ENCODE measurements around the gene ING1.
"Not testable (repeated sequence)": the region's sequence is repeated elsewhere in the genome, so short reads cannot be mapped to it uniquely, and the experiment has no call there.

Gene ING1

DNA sequence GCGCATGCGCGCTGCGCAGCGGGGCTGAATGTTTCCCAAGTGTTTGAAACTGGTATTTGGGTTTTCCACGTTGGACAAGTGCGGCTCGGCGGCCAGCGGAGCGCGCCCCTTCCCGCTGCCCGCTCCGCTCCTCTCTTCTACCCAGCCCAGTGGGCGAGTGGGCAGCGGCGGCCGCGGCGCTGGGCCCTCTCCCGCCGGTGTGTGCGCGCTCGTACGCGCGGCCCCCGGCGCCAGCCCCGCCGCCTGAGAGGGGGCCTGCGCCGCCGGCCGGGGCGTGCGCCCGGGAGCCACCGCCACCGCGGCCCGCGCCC is at the start of gene ING1:
TSS of gene ING1 (plus strand) at position 59 of the 311 bp plus-strand sequence. CDS start 450 bp downstream, outside the sequence.
- in situ Hi-C loops (cut with MboI; ENCODE audit: low sequenced_read_pairs) = no loop called here

DNA sequence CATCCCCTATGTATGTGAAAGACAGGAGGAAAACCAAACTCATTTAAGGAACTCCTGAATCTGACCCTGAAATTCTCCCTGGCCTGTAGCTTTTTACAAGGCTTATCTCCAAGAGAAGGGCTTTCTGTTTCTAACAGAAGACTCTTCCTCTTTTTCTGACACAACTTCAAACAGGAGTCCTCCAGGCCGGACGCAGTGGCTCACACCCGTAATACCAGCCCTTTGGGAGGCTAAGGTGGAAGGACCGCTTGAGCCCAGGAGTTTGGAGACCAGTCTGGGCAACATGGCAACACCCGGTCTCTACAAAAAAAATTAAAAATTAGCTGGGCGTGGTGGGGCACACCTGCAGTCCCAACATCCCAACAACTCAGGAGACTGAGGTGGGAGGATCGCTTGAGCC is 49.5 kb upstream of the ING1 start:
- in situ Hi-C loops (cut with MboI; ENCODE audit: low sequenced_read_pairs) = no loop called here

DNA sequence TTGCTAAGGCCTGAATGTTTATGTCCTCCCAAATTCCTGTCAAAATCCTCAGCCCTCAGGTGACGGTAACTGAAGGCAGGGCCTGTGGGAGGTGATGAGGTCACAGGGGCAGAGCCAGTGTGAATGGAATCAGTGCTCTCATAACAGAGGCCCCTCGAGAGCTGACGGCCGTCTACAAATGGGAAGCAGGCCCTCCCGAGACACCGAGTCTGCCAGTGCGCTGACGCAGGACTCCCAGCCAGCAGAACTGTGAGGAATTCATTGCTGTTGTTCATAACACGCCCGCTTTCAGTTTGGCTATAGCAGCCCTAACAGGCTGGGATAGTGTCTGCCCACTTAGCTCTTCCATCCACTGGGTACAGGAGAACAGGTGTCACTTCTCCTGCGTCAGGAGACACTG is 48.8 kb upstream of the ING1 start:
- in situ Hi-C loops (cut with MboI; ENCODE audit: low sequenced_read_pairs) = no loop called here

GRCh38 chr13:110665491-110666254 is 47.8 kb upstream of the ING1 start:
- in situ Hi-C loops (cut with MboI; ENCODE audit: low sequenced_read_pairs) = no loop called here

DNA sequence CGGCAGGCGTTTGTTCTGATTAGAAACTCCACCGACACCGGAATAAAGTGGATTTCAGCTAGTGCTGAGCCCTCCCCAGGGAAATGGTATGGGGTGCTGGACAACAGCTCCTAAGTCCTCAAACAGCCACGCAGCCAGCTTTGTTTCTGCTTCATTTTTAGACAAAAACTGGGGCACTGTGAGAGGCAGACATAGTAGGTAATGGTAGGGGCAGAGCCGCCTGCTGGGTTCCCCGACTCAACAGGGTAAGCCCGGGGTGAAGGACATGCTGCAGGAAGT is 47.3 kb upstream of the ING1 start:
- in situ Hi-C loops (cut with MboI; ENCODE audit: low sequenced_read_pairs) = no loop called here

GRCh38 chr13:110669036-110669435 is 44.5 kb upstream of the ING1 start:
- in situ Hi-C loops (cut with MboI; ENCODE audit: low sequenced_read_pairs) = no loop called here

GRCh38 chr13:110669814-110670213 is 43.7 kb upstream of the ING1 start:
- in situ Hi-C loops (cut with MboI; ENCODE audit: low sequenced_read_pairs) = not testable (repeated sequence)

DNA sequence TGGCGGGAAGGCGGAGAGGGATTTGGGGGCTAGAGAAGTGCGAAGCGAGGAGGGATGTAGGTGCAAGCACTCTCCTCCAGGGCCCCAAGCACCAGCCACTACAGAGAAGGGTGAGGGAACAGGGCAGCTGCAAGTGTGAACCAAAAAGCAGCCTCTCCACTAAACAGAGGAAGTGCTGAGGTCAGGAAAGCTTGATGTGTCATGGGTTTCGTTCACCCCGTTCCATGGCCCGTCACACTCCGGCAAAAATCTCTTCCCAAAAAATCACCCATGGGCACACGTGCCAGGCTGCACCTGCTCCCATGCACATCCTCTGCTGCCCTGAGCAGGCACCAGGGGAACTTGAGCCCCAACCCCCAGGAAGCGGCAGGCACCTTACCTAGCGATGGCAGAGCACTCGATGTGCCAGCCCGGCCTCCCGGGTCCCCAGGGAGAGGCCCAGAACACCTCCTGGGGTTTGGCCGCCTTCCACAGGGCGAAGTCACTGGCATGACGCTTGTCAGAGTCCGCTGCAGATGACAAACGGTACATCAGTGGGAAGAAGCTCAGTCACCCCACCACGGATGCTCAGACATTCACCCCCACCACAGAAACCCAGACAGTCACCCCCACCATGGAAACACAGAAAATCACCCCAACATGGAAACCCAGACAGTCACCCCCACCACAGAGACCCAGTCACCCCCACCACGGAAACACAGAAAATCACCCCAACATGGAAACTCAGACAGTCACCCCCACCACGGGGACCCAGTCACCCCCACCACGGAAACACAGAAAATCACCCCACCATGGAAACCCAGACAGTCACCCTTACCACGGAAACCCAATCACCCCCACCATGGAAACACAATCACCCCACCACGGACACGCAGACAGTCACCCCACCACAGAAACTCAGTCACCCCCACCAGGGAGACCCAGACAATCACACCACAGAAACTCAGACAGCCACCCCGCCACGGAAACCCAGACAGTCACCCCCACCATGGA is 36.6 kb upstream of the ING1 start:
- in situ Hi-C loops (cut with MboI; ENCODE audit: low sequenced_read_pairs) = no loop called here

DNA sequence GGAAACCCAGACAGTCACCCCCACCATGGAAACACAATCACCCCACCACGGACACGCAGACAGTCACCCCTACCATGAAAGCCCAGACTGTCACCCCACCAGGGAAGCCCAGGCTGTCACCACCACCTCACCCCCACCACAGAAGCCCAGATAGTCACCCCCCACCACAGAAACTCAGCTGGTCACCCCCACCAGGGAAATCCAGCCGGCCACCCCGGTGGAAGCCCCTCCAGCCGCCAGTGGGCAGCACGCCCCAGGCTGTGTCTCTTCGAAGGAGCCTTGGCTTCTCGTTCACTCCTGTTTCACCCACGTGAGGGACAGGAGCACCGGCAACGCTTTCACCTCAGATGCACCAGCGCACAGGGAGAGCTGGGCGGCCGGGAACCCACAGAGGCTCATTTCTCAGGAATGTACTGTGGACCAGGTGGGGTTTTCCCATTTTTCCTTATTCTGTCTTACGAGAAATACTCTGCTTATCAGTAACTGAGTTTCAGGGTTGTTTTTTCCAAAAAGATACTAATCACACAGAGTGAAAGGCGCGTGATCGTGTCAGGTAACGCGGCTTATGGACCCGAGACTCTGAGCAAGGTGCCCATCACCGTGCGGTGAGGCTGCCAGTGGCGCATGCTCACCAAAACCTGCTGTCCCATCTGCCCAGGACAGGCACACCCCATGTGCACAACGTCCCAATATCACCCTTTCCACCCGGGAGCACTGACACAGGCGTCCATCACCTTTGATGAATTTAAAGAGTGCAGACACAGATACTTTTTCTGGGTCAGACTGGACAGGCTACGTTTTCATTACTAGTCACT is 35.6 kb upstream of the ING1 start:
- in situ Hi-C loops (cut with MboI; ENCODE audit: low sequenced_read_pairs) = no loop called here

GRCh38 chr13:110680852-110681251 is 32.6 kb upstream of the ING1 start:
- in situ Hi-C loops (cut with MboI; ENCODE audit: low sequenced_read_pairs) = no loop called here

DNA sequence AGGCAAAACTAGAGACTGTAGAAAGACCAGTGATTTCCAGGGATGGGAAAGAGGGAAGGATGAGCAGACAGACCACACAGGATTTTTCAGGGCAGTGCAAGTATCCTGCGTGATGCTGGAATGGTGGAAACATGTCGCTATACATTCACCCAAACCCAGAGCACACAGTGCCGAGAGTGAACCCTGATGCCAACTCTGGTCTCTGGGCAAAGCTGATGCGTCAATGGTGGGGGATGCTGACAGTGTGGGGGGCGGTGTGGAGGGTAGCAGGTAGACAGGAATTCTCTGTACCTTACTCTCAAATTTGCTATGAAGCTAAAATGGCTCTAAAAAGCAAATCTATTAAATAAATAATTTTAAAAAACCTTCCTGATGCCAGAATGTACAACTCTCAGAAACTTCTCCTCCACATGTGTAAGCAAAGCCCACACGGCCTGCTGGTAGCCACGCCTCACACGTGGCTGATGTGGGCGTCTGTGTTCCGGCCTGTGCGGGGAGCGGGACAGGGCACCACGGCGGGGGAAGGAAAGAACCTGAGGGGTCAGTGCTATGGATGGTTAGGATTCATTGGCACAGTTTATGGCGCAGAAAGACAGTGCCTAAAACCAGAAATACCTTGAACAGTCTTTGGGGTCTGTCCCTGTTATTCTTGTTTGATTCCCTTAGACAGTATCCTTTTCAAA is 31.5 kb upstream of the ING1 start:
- in situ Hi-C loops (cut with MboI; ENCODE audit: low sequenced_read_pairs) = no loop called here

DNA sequence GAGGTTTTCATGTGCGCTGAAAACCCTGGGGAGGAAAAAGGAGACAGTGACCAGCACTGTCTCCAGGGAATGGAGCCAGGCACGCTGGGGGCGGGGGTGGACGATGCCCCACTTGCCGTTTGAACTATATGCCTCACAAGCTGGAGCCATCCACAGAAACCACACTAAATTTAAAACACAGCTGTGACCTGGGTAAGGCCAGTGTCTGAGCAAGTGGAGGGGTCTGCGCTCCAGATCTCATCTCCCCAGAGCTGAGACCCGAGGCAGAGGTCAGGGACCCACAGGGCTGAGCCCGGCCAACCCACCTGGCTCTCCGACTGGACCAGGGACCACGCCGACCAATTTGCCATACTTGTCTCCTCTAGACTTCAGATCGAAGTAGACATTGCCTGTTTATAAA is 30.8 kb upstream of the ING1 start:
- in situ Hi-C loops (cut with MboI; ENCODE audit: low sequenced_read_pairs) = no loop called here

GRCh38 chr13:110683203-110683883 is 30.2 kb upstream of the ING1 start:
- in situ Hi-C loops (cut with MboI; ENCODE audit: low sequenced_read_pairs) = no loop called here

DNA sequence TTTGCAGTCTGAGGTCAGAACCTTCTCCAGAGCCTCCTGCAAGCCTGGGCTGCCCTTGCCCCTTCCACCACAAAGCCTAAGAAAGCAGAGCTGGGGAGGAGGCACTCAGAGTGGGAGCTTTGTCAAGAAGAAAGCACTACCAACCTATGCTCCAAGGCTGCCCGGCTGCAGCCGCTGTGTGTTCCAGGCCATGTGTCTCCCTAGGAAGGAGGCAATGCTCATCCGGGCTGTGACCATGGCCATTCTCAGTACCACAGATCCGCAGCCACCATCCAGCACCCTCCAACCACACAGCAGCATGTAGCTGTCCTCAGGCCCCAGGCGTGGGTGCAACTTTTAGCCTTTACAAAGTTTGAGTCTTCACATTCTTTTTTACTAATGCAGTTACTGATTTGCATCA is 29.6 kb upstream of the ING1 start:
- in situ Hi-C loops (cut with MboI; ENCODE audit: low sequenced_read_pairs) = no loop called here

- in situ Hi-C loops (cut with MboI; ENCODE audit: low sequenced_read_pairs) = no loop called here
These were observed 29.0 kb upstream of the ING1 start for GRCh38 chr13:110684388-110685056.

DNA sequence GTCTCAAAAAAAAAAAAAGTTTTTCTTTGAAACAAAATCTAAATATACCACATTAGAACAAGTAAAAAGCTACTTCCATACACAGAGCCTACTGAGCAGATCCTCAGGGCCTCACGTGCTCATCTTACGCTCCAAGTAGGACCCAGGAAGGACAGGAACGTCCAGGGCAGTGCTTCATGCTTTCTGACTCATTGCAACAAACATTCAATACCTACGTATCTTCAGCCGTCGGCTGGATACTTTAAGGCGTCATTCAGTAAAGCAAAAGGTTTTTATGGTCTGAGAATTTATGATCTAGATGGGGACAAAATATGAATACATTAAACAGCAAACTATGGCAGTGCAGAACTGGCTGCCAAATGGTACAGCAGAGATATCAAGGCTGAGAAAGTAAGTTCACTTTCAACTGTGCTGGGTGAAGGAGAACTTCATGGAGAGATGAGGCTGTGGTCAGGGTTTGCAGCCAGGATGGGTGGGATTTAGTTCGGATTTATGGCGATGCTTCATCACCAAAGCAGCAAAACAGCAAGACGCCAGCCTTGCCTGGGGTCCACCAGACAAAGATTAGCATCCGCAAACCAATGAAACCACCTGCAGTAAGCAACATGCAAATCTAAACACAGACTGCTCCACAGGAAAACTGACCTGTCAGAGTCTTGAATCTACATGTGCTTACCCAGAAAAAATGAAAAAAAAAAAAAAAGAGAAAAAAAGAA is 28.0 kb upstream of the ING1 start:
- in situ Hi-C loops (cut with MboI; ENCODE audit: low sequenced_read_pairs) = no loop called here

GRCh38 chr13:110687736-110688135 is 25.8 kb upstream of the ING1 start:
- in situ Hi-C loops (cut with MboI; ENCODE audit: low sequenced_read_pairs) = no loop called here

DNA sequence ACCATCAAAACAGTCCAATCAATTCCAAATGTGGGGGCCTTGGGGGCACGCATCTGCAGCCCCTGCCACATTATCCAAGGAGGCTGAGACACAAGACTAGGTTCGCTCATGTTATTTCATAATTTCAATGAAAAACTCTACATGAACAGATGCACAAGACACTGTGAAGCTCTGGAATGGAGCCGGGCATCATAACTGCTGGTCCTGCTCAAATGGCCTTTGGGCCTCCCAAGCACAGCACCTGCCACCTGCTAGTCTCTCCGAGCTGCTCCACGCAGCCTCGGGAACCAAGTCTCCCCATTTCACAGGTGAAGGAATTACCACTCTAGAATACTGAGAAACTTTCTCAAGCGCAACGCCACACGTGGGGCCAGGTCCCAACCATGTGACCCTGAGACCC is 24.5 kb upstream of the ING1 start:
- in situ Hi-C loops (cut with MboI; ENCODE audit: low sequenced_read_pairs) = no loop called here

DNA sequence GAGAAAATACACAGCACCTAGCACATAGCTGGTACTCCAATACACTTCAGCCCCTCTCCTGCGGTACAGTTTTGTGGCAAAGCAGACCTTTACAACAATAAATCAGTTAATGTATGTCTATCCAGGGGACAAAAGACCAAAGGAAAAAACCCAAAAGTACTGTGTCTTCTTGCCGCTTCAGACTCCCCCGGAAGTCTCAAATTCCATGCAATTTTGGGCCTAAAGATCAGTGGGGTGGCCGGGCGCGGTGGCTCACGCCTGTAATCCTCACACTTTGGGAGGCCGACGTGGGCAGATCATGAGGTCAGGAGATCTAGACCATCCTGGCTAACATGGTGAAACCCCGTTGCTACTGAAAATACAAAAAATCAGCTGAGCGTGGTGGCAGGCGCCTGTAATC is 23.8 kb upstream of the ING1 start:
- in situ Hi-C loops (cut with MboI; ENCODE audit: low sequenced_read_pairs) = no loop called here

Data from HL-60/S4 treated with retinoic acid at 250 ng/mL for 4 days and 3 days (cell line).